Left lung (tissue), 10 donors: ENCODE measurements around the gene DUSP10. TPM values are rescaled to one million over a fixed set of nuclear protein-coding genes. Genes with fewer than 3 reads are reported as not detected.
A peak's percentile ranks its signal among the peaks of the same experiment; 100 is the strongest.

ENCODE experiments used
- ATAC-seq: fragments of 200-7000 bp; cut with Tn5 transposase; one replicate; pipeline ENCODE4 v1.9.1; 2020; ENCODE audit warnings: moderate library complexity
- DNase-seq, 4 donors: peaks; one replicate each; pipeline ENCODE4 v3.0.0-alpha.2; 2013 to 2020
- H3K27ac ChIP-seq, 2 donors: fragments of 200-600 bp; sonication (generic) in 1 of 2; one replicate each; pipeline versions ENCODE4 v1.5.0 to v1.8.0; 2020 to 2021
- H3K27me3 ChIP-seq, 2 donors: fragments of 200-600 bp; sonication (generic) in 1 of 2; one replicate each; pipeline versions ENCODE4 v1.5.0 to v1.8.0; 2020 to 2021
- H3K36me3 ChIP-seq, 2 donors: fragments of 200-600 bp; sonication (generic) in 1 of 2; one replicate each; pipeline versions ENCODE4 v1.5.0 to v1.8.0; 2020 to 2021
- H3K4me1 ChIP-seq, 2 donors: fragments of 200-600 bp; one replicate each; pipeline ENCODE4 v1.8.0; 2021
- H3K4me3 ChIP-seq, 2 donors: fragments of 200-600 bp; sonication (generic) in 1 of 2; one replicate each; pipeline versions ENCODE4 v1.5.0 to v1.8.0; 2020 to 2021; ENCODE audit warnings: mild to moderate bottlenecking in 1 of 2
- H3K9me3 ChIP-seq, 2 donors: fragments of 200-600 bp; sonication (generic) in 1 of 2; one replicate each; pipeline versions ENCODE4 v1.5.0 to v1.8.0; 2020 to 2021
- CTCF ChIP-seq, 2 donors: fragments of 200-600 bp; sonication (generic) in 1 of 2; IDR thresholded peaks; one replicate each; pipeline versions ENCODE4 v1.5.0 to v1.8.0; 2021; ENCODE audit warnings: antibody characterized with exemption in 2 of 2
- intact Hi-C, 2 donors: fragments of 100-400 bp; cut with DNase I; formaldehyde crosslinking; loops; one replicate each; pipeline versions ENCODE4 v1.11.2 to v1.14.2; 2022
- polyA plus RNA-seq, 6 donors: library from polyadenylated mRNA; unstranded; fragments of 120-200 nt; gene quantifications; one replicate each; pipeline ENCODE4 v1.2.1, GENCODE V29; 2013; ENCODE audit not compliant: insufficient read length in 6 of 6
- total RNA-seq, 2 donors: library from RNA; stranded (reverse); fragmentation: NEBNext Ultra II Directional; extraction: Animal tissue kit (Norgen Biotek cat#: 25700); gene quantifications; one replicate each; pipeline ENCODE4 v1.2.1, GENCODE V29; 2021
- donor health status: DM: no; HTN: yes; CAD: no.
- donor health status: DM: no; HTN: no; CAD: no.

Gene DUSP10
- total and polyA plus RNA-seq, 8 donors: 4.6 to 14.5 (median 6.8) TPM

DNA sequence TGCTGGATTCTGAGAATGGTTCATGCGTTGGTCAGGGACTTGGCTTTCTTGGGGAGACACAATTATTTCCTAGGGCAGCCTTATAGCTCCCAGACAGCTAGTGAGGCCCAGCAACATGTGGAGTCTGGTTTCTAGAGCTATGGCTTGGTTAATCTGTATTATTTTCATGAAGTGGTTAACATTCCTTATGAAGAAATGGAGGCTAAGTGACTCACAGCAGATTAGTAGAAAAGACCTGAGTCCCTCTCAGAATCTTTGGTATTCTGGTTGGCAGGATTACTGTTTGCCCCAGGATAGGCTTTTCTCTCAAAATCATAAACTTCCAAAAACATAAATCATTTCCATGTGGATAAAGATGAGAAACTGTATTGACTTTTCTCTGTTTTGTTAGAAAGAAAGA, 42.3 kb downstream of the DUSP10 start:
- TF ChIP-seq CTCF (IDR thresholded peaks at IDR 0.05): no peak
- H3K27ac ChIP-seq: peak overlapping the region in 1 of 2 donors; percentile 39
- ATAC-seq: no peak

DNA sequence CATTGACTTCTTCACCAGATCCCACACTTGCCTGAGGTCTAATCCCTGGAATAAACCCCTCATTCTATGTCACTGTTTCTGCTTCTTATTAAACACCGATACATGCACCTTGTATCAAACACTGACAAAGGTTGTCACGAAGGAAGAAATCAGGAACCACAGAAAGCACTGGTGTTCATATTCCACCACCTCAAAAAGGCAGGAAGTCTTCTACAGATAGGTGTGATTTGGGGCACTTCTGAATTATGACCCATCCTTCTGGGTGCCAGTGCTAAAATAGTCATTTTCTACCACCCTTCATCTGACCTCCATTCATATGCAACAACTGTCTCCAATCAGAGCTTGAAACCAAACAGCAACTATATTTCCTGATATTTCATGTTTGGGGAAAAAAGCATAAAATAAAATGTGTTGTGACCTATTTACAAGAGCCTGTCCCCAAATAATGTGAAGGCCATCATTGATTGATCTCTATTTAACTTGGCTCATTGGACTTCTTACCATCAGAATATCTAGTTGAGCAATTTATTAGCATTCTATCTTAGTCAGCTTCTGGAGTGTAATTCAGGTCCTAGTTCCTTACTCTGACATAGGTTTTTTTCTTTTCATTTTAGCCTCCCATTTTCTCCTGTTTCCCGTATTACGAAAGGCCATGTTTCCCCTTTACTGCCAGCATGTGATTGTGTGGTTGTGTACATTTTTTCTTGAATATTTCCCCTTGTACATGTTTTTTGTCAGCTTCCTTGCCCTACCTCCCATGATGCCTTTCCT, 43.1 kb downstream of the DUSP10 start:
- peak overlapping the region in 1 of 2 donors; percentile 39 for H3K27ac ChIP-seq
- H3K4me1 ChIP-seq: peaks cover 0 to 24% of the 10 kb centered on the region in 2 donors
- ATAC-seq (peak; percentile 36), DNase-seq (no peak)
- TF ChIP-seq CTCF (IDR thresholded peaks at IDR 0.05): no peak
- no peaks in the 10 kb centered on the region for H3K9me3 ChIP-seq
- H3K27me3 ChIP-seq: no peaks in the 10 kb centered on the region
- no peak overlapping the region for H3K4me3 ChIP-seq
- intact Hi-C loops: no loop called here
- H3K36me3 ChIP-seq: peaks cover 0 to 14% of the 10 kb centered on the region in 2 donors

More for the DNA sequence above, 42.3 kb downstream of the DUSP10 start:
- H3K36me3 ChIP-seq: peaks cover 0 to 18% of the 10 kb centered on the region in 2 donors
- peaks cover 0 to 32% of the 10 kb centered on the region in 2 donors for H3K4me1 ChIP-seq
- no peak overlapping the region for H3K4me3 ChIP-seq
- H3K9me3 ChIP-seq: no peaks in the 10 kb centered on the region
- no peaks in the 10 kb centered on the region for H3K27me3 ChIP-seq
- intact Hi-C loops: no loop called here
- DNase-seq: no peak

DNA sequence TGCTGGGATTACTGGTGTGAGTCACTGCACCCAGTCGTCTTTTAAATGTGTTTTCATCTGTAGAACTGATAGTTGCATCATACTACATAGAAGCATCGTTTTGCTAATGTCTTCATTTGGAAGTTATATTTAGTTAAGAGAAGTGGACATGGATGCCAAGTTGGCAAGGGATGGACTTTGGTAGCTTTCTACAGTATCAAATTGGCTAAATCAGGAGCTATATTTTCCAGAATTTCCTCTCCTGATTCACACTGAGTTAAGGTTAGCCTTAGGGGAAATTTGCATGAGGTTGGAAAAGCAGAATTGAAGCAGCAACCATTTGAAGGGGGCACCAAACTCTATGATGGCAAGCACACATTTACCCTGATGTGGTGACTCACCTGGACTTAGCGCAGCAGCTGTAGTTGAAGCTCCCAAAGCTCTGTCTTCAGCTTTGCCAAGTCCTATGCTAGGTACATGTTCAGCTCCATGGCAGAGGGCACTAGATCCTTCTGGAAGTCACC, 43.9 kb downstream of the DUSP10 start:
- H3K36me3 ChIP-seq: peaks cover 0 to 12% of the 10 kb centered on the region in 2 donors
- H3K9me3 ChIP-seq: peaks cover 0 to 6% of the 10 kb centered on the region in 2 donors

GRCh38 chr1:221696718-221697461, 45.0 kb downstream of the DUSP10 start:
- H3K36me3 ChIP-seq: peaks cover 0 to under 1% of the 10 kb centered on the region in 2 donors
- ATAC-seq (no peak), DNase-seq (no peak)
- no peak for TF ChIP-seq CTCF (IDR thresholded peaks at IDR 0.05)
- H3K27ac ChIP-seq: no peak overlapping the region
- peaks cover 0 to 7% of the 10 kb centered on the region in 2 donors for H3K9me3 ChIP-seq
- H3K4me1 ChIP-seq: peaks cover 0 to 20% of the 10 kb centered on the region in 2 donors
- no peaks in the 10 kb centered on the region for H3K27me3 ChIP-seq
- no peak overlapping the region for H3K4me3 ChIP-seq
- intact Hi-C loops: no loop called here

More for the DNA sequence above, 43.9 kb downstream of the DUSP10 start:
- intact Hi-C loops: no loop called here
- no peak for DNase-seq
- no peak for TF ChIP-seq CTCF (IDR thresholded peaks at IDR 0.05)
- Histone ChIP-seq H3K4me1 (peaks cover 0 to 21% of the 10 kb centered on the region in 2 donors), H3K27me3 (no peaks in the 10 kb centered on the region), H3K4me3 (no peak overlapping the region), H3K27ac (peak overlapping the region in 1 of 2 donors; percentile 31)
- ATAC-seq: no peak

GRCh38 chr1:221696027-221696426, 45.9 kb downstream of the DUSP10 start:
- no peak for TF ChIP-seq CTCF (IDR thresholded peaks at IDR 0.05)
- Histone ChIP-seq H3K4me1 (peaks cover 0 to 11% of the 10 kb centered on the region in 2 donors), H3K27ac (no peak overlapping the region), H3K4me3 (no peak overlapping the region), H3K36me3 (no peaks in the 10 kb centered on the region), H3K9me3 (peaks cover 0 to 7% of the 10 kb centered on the region in 2 donors), H3K27me3 (no peaks in the 10 kb centered on the region)
- DNase-seq (no peak), ATAC-seq (no peak)
- intact Hi-C loops: no loop called here
